Fibroblast of lung (primary cell): ENCODE measurements around the gene IGFL1. TPM values are rescaled to one million over a fixed set of nuclear protein-coding genes. Genes with fewer than 3 reads are reported as not detected.
"Not testable (repeated sequence)": the region's sequence is repeated elsewhere in the genome, so short reads cannot be mapped to it uniquely, and the experiment has no call there.

Experiments
- DNase-seq, 2 donors: peaks; one replicate each; pipeline versions ENCODE4 v3.0.0 to v3.0.0-alpha.2; 2010; ENCODE audit warnings: low read depth in 2 of 2
- H2AFZ ChIP-seq: 2 replicates; pipeline ENCODE4 v1.5.1; 2012; ENCODE audit warnings: low read length, control low read depth, inconsistent platforms
- H3K27ac ChIP-seq: 2 replicates; pipeline ENCODE4 v1.5.1; 2011; ENCODE audit warnings: low read length, control low read depth; ENCODE audit not compliant: insufficient read depth
- H3K27me3 ChIP-seq: 2 replicates; pipeline ENCODE4 v1.5.1; 2011; ENCODE audit warnings: mild to moderate bottlenecking, low read length; ENCODE audit not compliant: control insufficient read depth, insufficient read depth
- H3K36me3 ChIP-seq: 2 replicates; pipeline ENCODE4 v1.5.1; 2011; ENCODE audit warnings: low read length; ENCODE audit not compliant: control insufficient read depth, insufficient read depth
- H3K4me1 ChIP-seq: 2 replicates; pipeline ENCODE4 v1.5.1; 2011; ENCODE audit warnings: low read length; ENCODE audit not compliant: control insufficient read depth, insufficient read depth; ENCODE audit errors: extremely low read depth
- H3K4me2 ChIP-seq: 2 replicates; pipeline ENCODE4 v1.5.1; 2011; ENCODE audit warnings: low read length, control low read depth; ENCODE audit not compliant: insufficient read depth; ENCODE audit errors: extremely low read depth
- H3K4me3 ChIP-seq, 4 experiments: fragments of 200-600 bp in 1 of 4; sonication (generic) in 1 of 4; replicated peaks in 1 of 4; 2 replicates each; pipeline ENCODE4 v1.5.1; 2011 to 2016; ENCODE audit warnings: low read length in 4 of 4, low read depth in 3 of 4, mild to moderate bottlenecking in 3 of 4, control low read depth in 2 of 4, inconsistent platforms in 1 of 4, mixed read lengths in 1 of 4; ENCODE audit not compliant: insufficient read depth in 1 of 4; ENCODE audit errors: control extremely low read depth in 1 of 4
- H3K79me2 ChIP-seq: 2 replicates; pipeline ENCODE4 v1.5.1; 2012; ENCODE audit warnings: mild to moderate bottlenecking, low read length, inconsistent platforms; ENCODE audit not compliant: control insufficient read depth, insufficient read depth
- H3K9ac ChIP-seq: 2 replicates; pipeline ENCODE4 v1.5.1; 2011; ENCODE audit warnings: mild to moderate bottlenecking, low read length, control low read depth; ENCODE audit not compliant: insufficient read depth
- H3K9me3 ChIP-seq: 2 replicates; pipeline ENCODE4 v1.5.1; 2012; ENCODE audit warnings: low read depth, low read length; ENCODE audit not compliant: control insufficient read depth, insufficient read depth
- H4K20me1 ChIP-seq: 2 replicates; pipeline ENCODE4 v1.5.1; 2011; ENCODE audit warnings: low read length; ENCODE audit not compliant: control insufficient read depth, insufficient read depth; ENCODE audit errors: extremely low read depth
- EZH2 ChIP-seq: IDR thresholded peaks from 2 replicates; pipeline ENCODE4 v1.5.1; 2012; ENCODE audit warnings: low read length, control low read depth, mild to moderate bottlenecking; ENCODE audit errors: missing control alignments
- polyA plus RNA-seq, 2 donors: library from polyadenylated mRNA; depleted of rRNA in 1 of 2; stranded (reverse) in 1 of 2; unstranded in 1 of 2; fragments of >200 nt; gene quantifications; 2 replicates each; pipeline ENCODE4 v1.2.1, GENCODE V29; 2011 to 2012; ENCODE audit warnings: missing spikeins in 1 of 2
- total RNA-seq: library from RNA; depleted of rRNA; stranded (reverse); fragments of >200 nt; gene quantifications from 2 replicates; pipeline ENCODE4 v1.2.1, GENCODE V29; 2014
- TF ChIP-seq, protein P1 (sequence below), 2 donors: IDR thresholded peaks in 1 of 2; conservative IDR thresholded peaks in 1 of 2; 1 replicate in 1 of 2; 2 replicates in 1 of 2; pipeline ENCODE4 v1.5.1; 2011 to 2012; ENCODE audit warnings: low read length in 2 of 2, control low read depth in 1 of 2, inconsistent platforms in 1 of 2, low read depth in 1 of 2, mild to moderate bottlenecking in 1 of 2

Gene IGFL1
- total and polyA plus RNA-seq, 2 donors (not counting 1 experiment from before 2014, with no cell fraction given) = not detected

DNA sequence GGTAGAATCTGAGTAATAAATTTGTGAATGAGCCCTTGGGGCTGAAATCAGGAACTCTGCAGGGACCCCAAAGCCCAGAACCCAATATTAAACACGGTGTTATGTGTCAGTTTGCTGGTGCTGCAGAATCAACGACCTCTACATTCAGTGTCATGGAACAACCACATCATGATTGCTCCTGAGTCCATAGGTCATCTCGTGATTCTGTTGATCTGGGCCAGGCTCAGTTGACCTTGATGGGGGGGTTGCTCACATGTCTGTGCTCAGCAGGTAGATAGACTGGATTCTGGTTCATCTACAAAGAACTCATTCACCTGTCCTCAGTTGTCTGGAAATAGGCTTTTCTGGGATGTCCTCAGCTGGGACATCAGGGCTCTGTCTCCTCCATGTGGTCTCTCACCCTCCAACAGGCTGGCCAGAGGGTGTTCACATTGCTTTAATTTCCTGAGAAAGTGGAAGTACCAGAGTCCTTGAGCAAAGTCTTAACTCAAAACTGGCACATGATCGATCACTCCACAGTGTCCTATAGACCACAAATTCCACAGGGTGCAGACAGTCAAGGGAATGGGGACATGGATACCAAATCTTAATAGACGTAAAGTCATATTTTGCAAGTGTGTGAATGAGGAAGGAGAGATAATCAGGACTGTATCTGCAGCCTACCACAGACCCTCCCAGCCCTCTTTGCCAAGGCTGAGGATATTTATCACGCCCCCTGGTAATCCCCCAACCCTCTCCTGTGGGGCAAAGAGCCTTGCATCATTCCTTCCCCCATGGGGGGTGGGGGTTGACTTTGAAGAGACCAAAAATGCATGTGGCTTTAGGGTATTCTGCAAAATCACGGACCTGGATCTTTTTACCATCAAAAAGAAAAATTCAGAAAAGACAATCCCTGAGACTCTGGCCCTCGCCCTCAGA is 39.3 kb upstream of the IGFL1 start:
- H3K4me3 ChIP-seq = no peak overlapping the region
- TF ChIP-seq EZH2 = no peak
- TF ChIP-seq, protein P1, sequence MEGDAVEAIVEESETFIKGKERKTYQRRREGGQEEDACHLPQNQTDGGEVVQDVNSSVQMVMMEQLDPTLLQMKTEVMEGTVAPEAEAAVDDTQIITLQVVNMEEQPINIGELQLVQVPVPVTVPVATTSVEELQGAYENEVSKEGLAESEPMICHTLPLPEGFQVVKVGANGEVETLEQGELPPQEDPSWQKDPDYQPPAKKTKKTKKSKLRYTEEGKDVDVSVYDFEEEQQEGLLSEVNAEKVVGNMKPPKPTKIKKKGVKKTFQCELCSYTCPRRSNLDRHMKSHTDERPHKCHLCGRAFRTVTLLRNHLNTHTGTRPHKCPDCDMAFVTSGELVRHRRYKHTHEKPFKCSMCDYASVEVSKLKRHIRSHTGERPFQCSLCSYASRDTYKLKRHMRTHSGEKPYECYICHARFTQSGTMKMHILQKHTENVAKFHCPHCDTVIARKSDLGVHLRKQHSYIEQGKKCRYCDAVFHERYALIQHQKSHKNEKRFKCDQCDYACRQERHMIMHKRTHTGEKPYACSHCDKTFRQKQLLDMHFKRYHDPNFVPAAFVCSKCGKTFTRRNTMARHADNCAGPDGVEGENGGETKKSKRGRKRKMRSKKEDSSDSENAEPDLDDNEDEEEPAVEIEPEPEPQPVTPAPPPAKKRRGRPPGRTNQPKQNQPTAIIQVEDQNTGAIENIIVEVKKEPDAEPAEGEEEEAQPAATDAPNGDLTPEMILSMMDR (conservative IDR thresholded peaks at IDR 0.05 in 1 of 2, IDR thresholded peaks at IDR 0.05 in 1 of 2; ENCODE audit: low read depth in 1 of 2, low read length in 2 of 2) = no peak
- H3K79me2 ChIP-seq = no peaks in the 10 kb centered on the region
- H3K4me2 ChIP-seq = no peak overlapping the region
- H3K27ac ChIP-seq = no peak overlapping the region
- no peak for DNase-seq
- peaks cover 2% of the 10 kb centered on the region for H3K4me1 ChIP-seq
- H3K27me3 ChIP-seq = peaks cover 18% of the 10 kb centered on the region
- H4K20me1 ChIP-seq = no peaks in the 10 kb centered on the region
- H3K9me3 ChIP-seq = no peaks in the 10 kb centered on the region
- no peaks in the 10 kb centered on the region for H3K36me3 ChIP-seq
- H2AFZ ChIP-seq = no peak overlapping the region
- no peak overlapping the region for H3K9ac ChIP-seq

DNA sequence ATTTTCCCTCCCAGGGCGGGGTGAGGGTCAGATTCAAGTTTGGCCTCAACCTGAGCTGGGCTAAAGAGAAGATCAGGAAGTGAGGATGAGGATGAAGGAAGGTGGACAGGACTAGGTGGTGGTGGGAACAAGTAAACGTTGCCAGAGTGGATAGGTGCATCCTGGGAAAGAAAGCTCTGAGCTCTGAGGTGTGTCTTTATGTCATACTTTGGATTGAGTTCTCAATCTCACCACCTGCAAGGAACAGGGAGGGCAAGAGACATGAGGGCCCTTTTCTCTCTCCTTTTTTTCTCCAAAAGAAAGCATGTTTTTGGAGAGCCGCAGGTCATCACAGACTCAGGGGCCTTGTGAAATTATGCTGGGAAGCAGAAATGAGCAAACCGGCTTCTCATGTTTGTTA is 38.2 kb upstream of the IGFL1 start:
- Histone ChIP-seq H2AFZ (no peak overlapping the region), H3K27ac (no peak overlapping the region), H3K4me3 (no peak overlapping the region), H3K79me2 (no peaks in the 10 kb centered on the region), H3K36me3 (no peaks in the 10 kb centered on the region), H3K4me1 (peaks cover 2% of the 10 kb centered on the region), H4K20me1 (no peaks in the 10 kb centered on the region), H3K9ac (no peak overlapping the region), H3K27me3 (peaks cover 18% of the 10 kb centered on the region), H3K9me3 (no peaks in the 10 kb centered on the region), H3K4me2 (no peak overlapping the region)
- DNase-seq = no peak
- no peak for TF ChIP-seq EZH2
- TF ChIP-seq, protein P1 (conservative IDR thresholded peaks at IDR 0.05 in 1 of 2, IDR thresholded peaks at IDR 0.05 in 1 of 2; ENCODE audit: low read depth in 1 of 2, low read length in 2 of 2) = no peak

DNA sequence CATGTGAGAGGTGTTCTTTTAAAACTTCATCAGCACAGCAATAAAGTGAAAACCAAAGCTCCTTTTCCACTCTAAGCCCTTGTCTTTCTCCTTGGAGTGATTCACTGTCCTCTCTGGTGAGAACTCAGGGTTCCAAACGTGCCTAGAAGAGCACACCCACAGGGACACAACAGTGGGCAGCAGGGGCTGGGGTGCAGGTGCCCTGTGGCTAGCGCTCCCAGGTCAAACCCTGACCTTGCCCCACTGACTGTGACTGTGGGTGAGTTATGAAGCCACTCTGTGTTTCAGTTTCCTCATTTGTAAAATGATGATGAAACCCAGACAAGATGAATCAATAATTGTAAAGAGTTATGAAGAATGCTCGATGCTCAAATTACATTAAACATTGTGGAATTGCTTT is 37.6 kb upstream of the IGFL1 start:
- Histone ChIP-seq H3K79me2 (no peaks in the 10 kb centered on the region), H3K4me1 (peaks cover 2% of the 10 kb centered on the region), H3K27ac (no peak overlapping the region), H3K36me3 (no peaks in the 10 kb centered on the region), H4K20me1 (no peaks in the 10 kb centered on the region), H3K9ac (no peak overlapping the region), H2AFZ (no peak overlapping the region), H3K4me3 (no peak overlapping the region), H3K27me3 (peaks cover 18% of the 10 kb centered on the region), H3K4me2 (no peak overlapping the region), H3K9me3 (no peaks in the 10 kb centered on the region)
- DNase-seq = no peak
- TF ChIP-seq, protein P1 (conservative IDR thresholded peaks at IDR 0.05 in 1 of 2, IDR thresholded peaks at IDR 0.05 in 1 of 2; ENCODE audit: low read depth in 1 of 2, low read length in 2 of 2) = no peak

DNA sequence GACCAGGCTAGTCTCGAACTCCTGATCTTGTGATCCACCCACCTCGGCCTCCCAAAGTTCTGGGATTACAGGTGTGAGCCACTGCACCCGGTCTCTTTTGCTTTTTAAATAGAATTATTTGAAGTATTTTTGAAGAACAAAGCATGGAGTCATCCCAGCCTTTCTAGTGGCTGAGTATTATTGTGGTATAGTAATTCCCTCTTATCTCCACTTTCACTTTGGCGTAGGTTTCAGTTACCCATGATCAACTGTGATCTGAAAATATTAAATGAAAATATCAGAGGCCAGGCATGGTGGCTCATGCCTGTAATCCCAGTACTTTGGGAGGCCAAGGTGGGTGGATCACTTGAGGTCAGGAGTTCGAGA is 36.9 kb upstream of the IGFL1 start:
- H3K27ac ChIP-seq, H3K4me3 ChIP-seq: not testable (repeated sequence)
- peaks cover 21% of the 10 kb centered on the region for H3K27me3 ChIP-seq

More for the DNA sequence above, 36.9 kb upstream of the IGFL1 start:
- H3K9me3 ChIP-seq, H3K79me2 ChIP-seq, H3K36me3 ChIP-seq, DNase-seq, H3K4me1 ChIP-seq, H2AFZ ChIP-seq, H4K20me1 ChIP-seq, H3K9ac ChIP-seq, H3K4me2 ChIP-seq: not testable (repeated sequence)
